ENCODE measurements around the gene OSBPL1A.
A peak's percentile ranks its signal among the peaks of the same experiment; 100 is the strongest.

Gene OSBPL1A

DNA sequence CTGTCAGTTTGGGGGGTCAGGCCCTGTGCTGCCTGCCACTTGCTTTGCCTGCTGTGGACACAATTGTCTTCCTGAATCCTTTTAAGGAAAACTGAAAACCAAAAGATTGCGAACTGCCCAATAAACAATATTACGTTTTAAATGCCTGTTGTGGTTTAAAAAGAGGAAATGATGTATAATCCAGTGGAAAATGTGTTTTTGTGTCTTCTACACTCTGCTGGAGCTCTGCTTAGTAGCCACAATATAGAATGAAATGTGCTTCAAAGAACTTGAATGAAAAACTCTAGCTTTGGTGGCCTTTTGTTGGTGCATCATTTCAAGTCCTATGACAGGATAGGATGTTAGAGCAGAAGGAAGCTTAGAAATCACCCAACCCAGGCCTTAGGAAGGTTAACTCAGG, 282.0 kb downstream of the OSBPL1A start:
- H3K36me3 Mint-ChIP-seq = peaks cover 5% of the 10 kb centered on the region
- H3K4me3 Mint-ChIP-seq = no peak overlapping the region

DNA sequence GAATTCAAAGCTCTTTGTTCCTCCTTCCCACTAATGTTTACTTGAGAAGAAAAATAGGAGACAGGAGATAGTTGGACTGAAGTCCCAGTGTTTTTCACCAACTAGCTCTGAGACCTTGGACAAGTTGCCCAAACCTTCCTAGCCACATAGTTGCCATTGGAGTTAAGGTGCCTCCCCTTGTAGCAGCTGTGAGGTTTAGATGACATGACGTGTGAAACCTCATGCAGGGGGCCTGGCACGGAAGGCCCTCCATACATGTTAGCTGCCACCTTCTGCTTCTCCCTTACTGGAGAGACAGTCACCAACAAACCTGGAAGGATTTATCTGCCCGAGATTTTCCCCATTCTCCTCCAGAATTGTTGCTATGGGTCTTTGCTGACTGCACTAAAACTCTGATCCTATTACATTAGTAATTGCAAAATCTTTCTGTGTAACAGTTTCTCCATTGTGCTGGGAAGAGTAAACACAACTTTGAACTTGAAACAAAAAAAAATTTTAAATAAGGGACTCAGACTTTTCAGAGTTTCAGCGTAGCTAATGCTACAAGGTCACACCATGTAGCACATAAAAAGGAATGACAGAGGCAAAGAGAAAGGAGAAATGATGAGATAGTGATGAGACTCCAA, 282.6 kb downstream of the OSBPL1A start:
- H3K4me3 Mint-ChIP-seq = no peak overlapping the region
- H3K4me1 Mint-ChIP-seq (ENCODE audit: low read depth) = peaks cover 31% of the 10 kb centered on the region
- peaks cover 3% of the 10 kb centered on the region for H3K36me3 Mint-ChIP-seq
- H3K27me3 Mint-ChIP-seq = no peaks in the 10 kb centered on the region
- peak overlapping the region; percentile 50 for H3K27ac Mint-ChIP-seq
- H3K9me3 Mint-ChIP-seq (ENCODE audit: low read depth) = no peaks in the 10 kb centered on the region

More for the DNA sequence above, 282.0 kb downstream of the OSBPL1A start:
- Mint-ChIP-seq H3K27ac (peak overlapping the region; percentile 50), H3K27me3 (no peaks in the 10 kb centered on the region), H3K4me1 (ENCODE audit: low read depth) (peaks cover 31% of the 10 kb centered on the region), H3K9me3 (ENCODE audit: low read depth) (no peaks in the 10 kb centered on the region)

- Mint-ChIP-seq H3K27ac (peak overlapping the region; percentile 51), H3K27me3 (no peaks in the 10 kb centered on the region), H3K4me3 (no peak overlapping the region), H3K36me3 (peaks cover 3% of the 10 kb centered on the region), H3K9me3 (ENCODE audit: low read depth) (no peaks in the 10 kb centered on the region), H3K4me1 (ENCODE audit: low read depth) (peaks cover 26% of the 10 kb centered on the region)
These were observed 284.6 kb downstream of the OSBPL1A start for GRCh38 chr18:24112874-24113615.

- Mint-ChIP-seq H3K27me3 (no peaks in the 10 kb centered on the region), H3K4me1 (ENCODE audit: low read depth) (peaks cover 26% of the 10 kb centered on the region), H3K36me3 (peaks cover 4% of the 10 kb centered on the region), H3K9me3 (ENCODE audit: low read depth) (no peaks in the 10 kb centered on the region), H3K27ac (peak overlapping the region; percentile 51), H3K4me3 (no peak overlapping the region)
These were observed 285.2 kb downstream of the OSBPL1A start for GRCh38 chr18:24112464-24112863.
